ENCODE measurements around the gene GLOD4.

Gene GLOD4

GRCh38 chr17:742147-742793 lies 39.8 kb downstream of the GLOD4 start:
- DNase-seq (ENCODE audit: low read depth in 2 of 2), result no peak

GRCh38 chr17:740240-741017 lies 41.7 kb downstream of the GLOD4 start:
- peak in 1 of 2 donors; percentile 9 for DNase-seq (ENCODE audit: low read depth in 2 of 2)

GRCh38 chr17:737561-738113 lies 44.4 kb downstream of the GLOD4 start:
- DNase-seq (ENCODE audit: low read depth in 2 of 2), result no peak

DNA sequence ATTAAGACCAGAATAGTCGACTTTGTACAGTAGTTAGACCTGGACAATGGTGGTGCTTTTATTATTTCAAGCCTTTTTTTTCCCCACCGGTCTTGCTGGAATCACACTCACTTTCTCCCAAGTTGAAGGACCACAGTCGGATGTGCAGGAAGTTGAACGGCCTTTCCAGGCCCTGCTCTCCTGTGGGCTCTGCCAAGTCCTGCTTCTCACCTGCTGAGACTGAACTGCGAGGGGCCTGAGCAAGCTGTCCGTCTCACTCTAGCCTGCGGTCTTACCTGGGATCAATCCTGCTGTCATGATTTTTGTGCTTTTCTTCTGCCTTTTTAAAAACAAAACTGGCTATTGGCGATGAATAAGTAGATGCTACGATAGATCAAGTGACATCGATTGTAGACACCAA lies 48.3 kb downstream of the GLOD4 start:
- no peak for DNase-seq (ENCODE audit: low read depth in 2 of 2)

GRCh38 chr17:732902-733720 lies 49.0 kb downstream of the GLOD4 start:
- peak in 1 of 2 donors; percentile 35 for DNase-seq (ENCODE audit: low read depth in 2 of 2)

DNA sequence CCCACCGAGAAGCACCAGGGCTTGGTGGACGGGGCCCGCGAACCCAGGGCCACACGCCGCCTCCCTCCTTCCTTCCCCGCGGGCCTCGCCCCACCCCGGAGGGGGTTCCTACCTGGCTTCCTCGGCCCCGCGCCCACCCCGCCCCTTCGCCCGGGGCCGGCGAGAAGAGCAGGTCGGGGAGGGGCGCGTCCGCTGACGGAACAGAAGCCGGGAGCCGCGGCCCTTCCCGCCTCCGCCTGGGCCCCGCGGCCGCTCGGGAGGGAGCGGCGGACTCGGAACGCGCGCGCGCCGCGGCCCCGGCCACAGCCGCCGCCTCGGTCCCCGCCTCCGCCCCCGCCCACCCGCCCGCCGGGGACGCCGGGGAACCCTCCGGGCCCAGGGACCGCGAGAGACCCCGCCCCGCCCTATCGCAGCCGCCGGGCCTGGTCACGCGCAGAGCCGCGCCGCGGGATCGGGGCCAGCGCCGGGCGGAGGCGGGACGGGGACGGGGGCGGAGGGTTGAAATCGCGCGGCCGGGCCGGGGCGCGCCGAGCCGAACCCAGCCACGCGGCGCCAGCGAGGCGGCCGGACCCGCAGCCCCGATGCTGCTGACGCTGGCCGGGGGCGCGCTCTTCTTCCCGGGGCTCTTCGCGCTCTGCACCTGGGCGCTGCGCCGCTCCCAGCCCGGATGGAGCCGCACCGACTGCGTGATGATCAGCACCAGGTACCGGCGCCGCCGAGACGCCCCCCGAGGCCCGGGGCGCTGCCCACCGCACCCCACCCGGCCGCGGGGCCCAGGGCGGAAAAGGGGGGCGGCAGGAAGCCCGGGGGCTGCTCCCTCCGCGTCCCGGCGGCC lies 49.8 kb downstream of the GLOD4 start, which contains the start of gene TLCD3A:
TSS of gene TLCD3A (plus strand) at position 530 of the 835 bp plus-strand sequence. CDS start at position 582, 52 bp downstream.
- DNase-seq (ENCODE audit: low read depth in 2 of 2), result peak in 1 of 2 donors; percentile 46

GRCh38 chr17:731644-732066 lies 50.4 kb downstream of the GLOD4 start:
- DNase-seq (ENCODE audit: low read depth in 2 of 2), result no peak

GRCh38 chr17:728911-729310 lies 53.2 kb downstream of the GLOD4 start:
- DNase-seq (ENCODE audit: low read depth in 2 of 2), result no peak

- no peak for DNase-seq (ENCODE audit: low read depth in 2 of 2)
These were observed 55.7 kb downstream of the GLOD4 start for GRCh38 chr17:726271-726919.

GRCh38 chr17:725746-726145 lies 56.3 kb downstream of the GLOD4 start:
- no peak for DNase-seq (ENCODE audit: low read depth in 2 of 2)

GRCh38 chr17:725084-725483 lies 57.0 kb downstream of the GLOD4 start:
- no peak for DNase-seq (ENCODE audit: low read depth in 2 of 2)

GRCh38 chr17:721540-721937 lies 60.5 kb downstream of the GLOD4 start:
- no peak for DNase-seq (ENCODE audit: low read depth in 2 of 2)

DNA sequence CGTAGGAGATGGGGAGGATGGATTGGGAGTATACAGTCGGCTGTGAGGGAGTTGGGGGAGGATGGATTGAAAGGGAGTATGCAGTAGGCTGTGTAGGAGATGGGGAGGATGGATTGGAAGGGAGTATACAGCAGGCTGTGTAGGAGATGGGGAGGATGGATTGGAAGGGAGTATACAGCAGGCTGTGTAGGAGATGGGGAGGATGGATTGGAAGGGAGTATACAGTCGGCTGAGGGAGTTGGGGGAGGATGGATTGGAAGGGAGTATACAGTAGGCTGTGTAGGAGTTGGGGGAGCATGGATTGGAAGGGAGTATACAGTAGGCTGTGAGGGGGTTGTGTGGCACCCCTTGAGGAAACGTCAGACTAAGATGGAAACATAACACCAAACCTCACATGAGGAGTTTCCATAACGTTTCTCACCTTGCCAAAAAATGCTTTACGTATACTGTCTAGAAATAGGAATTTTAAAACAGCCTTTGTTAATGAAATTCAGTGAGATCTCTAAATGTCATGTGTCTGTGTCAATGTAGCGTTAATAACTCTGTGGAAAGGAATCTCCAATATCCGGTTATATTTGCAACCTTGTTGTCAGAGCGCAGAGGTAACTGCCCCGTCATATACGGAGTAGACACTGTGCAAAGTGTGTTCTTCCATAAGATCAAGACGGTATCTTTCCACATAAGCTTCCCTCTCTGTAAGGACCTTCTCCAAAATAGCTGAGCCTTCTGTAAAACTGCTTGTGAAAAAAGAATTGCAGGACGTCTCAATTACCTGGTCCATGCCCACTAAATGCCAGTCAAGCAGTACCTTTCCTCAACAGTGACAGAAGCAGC lies 61.2 kb downstream of the GLOD4 start:
- no peak for DNase-seq (ENCODE audit: low read depth in 2 of 2)

DNA sequence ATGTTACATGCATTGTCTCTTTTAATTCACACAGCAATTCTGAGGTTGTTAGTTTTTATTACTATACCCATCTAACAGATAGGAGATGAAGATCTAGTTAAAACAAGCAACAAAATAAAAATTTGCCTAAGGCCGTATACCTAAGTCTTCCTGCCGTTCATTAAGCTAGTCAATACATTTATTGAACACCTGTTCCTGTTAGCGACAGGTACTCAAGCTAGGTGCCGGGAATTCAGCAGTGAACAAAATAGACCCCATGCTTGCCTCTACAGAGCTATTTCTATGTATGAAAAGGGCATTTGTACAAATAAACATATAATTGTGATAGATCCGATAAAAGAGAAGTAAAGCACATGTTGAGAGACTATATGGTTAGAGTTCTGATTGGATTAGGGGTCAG lies 64.0 kb downstream of the GLOD4 start:
- no peak for DNase-seq (ENCODE audit: low read depth in 2 of 2)
